Bladder microvascular endothelial cell (primary cell): ENCODE measurements around the gene GGT7. TPM values are rescaled to one million over a fixed set of nuclear protein-coding genes. Genes with fewer than 3 reads are reported as not detected.

Experiments
- total RNA-seq: library from RNA; depleted of rRNA; stranded (reverse); fragments of >200 nt; gene quantifications from 2 replicates; pipeline ENCODE4 v1.2.3, GENCODE V29; 2014

GGT7 gene
- 0.97 and 8.7 TPM in 2 replicates for total RNA-seq

GRCh38 chr20:34872622-34873224 lies at the start of gene GGT7:
GGT7 (minus strand) TSS chr20:34872856; CDS start chr20:34872815, 41 bp downstream.

GRCh38 chr20:34876406-34877282 lies 4.0 kb upstream of the GGT7 start, which contains the start of gene ACSS2:
ACSS2 (plus strand) TSS chr20:34876612; CDS start chr20:34876646, 34 bp downstream.

GRCh38 chr20:34825530-34826362 lies 46.9 kb downstream of the GGT7 start, which contains the start of gene NCOA6:
NCOA6 (minus strand) TSS chr20:34825651; CDS start chr20:34782355, 43,296 bp downstream.

Other genes starting within 250 kb of the GGT7 start
- 4.4 and 10.1 TPM in 2 replicates for gene PIGU, start 195.8 kb downstream of the GGT7 start, total RNA-seq
- gene TP53INP2, start 168.5 kb downstream of the GGT7 start, total RNA-seq = 5.3 and 11.2 TPM in 2 replicates
- gene NCOA6, start 47.2 kb downstream of the GGT7 start, total RNA-seq = 3.2 and 7.4 TPM in 2 replicates
- 42.1 and 48.6 TPM in 2 replicates for gene ACSS2, start 3.8 kb upstream of the GGT7 start, total RNA-seq
- 54.1 and 79.1 TPM in 2 replicates for gene GSS, start 83.0 kb upstream of the GGT7 start, total RNA-seq
- 0.06 and 0.16 TPM in 2 replicates for gene MYH7B, start 83.0 kb upstream of the GGT7 start, total RNA-seq
- gene TRPC4AP, start 220.0 kb upstream of the GGT7 start, total RNA-seq = 48.7 and 101 TPM in 2 replicates